Non-pigmented ciliary epithelial cell (primary cell): ENCODE results near the gene CARD9.
"Not testable (repeated sequence)": the region's sequence is repeated elsewhere in the genome, so short reads cannot be mapped to it uniquely, and the experiment has no call there.

Source experiments
- DNase-seq: peaks from one replicate; pipeline ENCODE4 v3.0.0-alpha.2; 2010; ENCODE audit warnings: low read depth

CARD9 gene

DNA sequence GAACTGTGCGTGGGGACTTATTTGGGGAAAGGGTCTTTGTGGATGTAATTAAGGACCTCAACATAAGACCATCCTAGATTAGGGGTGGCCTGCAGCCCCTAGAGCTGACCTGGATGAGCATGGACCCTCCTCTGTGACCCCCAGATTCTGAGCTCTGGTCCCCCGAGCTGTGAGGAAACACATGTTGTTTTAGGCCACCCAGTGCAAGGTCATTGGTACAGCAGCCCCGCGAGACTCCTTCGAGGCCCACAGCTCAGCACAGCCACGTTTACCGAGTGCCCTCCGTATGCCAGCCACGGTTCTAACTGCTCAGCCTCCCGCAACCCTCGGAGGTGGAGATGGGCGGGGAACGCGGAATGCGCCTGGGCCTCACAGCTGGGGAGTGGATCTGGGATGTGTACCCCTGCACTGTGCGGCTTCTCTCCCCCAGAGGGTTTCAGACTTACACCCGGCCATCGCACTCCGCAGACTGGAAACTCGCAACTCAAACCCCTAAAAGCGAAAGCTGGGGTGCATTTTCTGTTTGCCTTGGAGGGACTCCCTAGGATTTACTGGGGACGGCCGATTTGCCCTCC lies 50.6 kb downstream of the CARD9 start:
- no peak for DNase-seq

DNA sequence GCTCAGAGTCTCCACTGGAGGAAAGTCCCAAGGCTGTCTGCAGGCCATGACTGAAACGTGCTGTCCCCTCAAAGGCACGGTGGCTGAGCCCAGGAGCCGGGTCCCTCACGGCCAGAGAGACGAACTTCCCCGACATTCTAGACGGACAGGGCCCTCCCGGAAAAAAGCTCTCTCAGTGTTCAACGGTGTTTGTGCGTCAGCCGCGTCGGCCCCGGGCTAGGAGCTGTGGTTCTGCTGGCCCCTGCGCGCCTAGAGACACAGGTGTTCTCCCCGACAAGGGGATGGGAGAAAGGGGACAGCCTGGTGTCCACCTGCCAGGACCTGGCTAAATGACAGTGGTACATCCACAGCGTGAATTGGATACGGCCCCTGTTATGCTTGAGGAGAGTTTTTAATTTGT lies 51.9 kb downstream of the CARD9 start:
- no peak for DNase-seq

DNA sequence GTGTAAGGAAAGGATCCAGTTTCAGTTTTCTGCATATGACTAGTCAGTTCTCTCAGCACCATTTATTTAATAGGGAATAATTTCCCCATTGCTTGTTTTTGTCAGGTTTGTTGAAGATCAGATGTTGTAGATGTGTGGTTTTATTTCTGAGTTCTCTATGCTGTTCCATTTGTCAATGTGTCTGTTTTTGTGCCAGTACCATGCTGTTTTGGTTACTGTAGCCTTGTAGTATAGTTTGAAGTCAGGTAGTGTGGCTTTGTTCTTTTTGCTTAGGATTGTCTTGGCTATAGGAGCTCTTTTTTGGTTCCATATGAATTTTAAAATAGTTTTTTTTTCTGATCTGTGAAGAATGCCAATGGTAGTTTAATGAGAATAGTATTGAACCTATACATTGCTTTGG lies 52.5 kb downstream of the CARD9 start:
- DNase-seq, result not testable (repeated sequence)

DNA sequence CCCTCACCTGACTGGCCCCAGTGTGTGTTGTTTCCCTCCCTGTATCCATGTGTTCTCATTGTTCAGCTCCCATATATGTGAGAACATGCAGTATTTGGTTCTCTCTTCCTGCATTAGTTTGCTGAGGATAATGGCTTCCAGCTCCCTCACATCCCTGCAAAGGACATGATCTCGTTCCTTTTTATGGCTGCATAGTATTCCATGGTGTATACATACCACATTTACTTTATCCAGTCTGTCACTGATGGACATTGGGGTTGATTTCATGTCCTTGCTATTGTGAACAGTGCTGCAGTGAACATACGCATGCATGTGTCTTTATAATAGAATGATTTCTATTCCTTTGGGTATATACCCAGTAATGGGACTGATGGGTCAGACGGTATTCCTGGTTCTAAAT lies 53.5 kb downstream of the CARD9 start:
- not testable (repeated sequence) for DNase-seq

DNA sequence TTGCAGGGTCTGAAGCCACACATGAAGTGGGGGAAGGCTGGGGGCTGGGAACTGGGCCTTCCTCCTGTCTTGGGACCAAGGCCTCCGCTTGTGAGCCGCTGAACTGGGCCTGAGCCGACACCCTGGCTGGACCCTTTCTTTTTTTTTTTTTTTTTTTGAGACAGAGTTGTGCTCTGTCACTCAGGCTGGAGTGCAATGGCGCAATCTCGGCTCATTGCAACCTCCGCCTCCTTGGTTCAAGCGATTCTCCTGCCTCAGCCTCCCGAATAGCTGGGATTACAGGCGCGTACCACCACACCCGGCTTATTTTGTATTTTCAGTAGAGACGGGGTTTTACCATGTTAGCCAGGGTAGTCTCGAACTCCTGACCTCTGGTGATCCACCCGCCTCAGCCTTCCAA lies 54.2 kb downstream of the CARD9 start:
- DNase-seq, result not testable (repeated sequence)

DNA sequence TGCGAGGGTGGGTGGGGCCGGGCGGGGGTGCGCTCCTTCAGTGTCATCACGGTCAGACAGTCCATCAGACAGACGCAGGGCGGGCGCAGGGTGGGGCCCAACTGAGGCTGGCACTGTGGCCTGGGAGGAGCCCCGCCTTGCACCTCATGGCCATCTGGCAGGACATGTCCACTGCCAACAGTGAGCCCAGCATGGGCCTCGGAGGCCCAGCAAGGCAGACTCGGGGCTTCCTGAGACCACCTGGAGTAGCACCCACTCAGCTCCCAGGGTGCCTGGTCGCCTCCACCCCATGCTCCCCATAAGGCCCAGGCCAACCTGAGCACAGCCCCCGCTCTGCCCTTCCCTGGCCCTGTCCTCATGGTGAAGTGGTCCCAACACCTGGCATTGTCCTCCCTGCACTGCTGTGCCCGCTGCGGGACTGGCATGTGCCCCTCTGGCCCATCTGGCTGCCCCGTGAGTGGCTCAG lies 54.7 kb downstream of the CARD9 start:
- DNase-seq, result no peak

DNA sequence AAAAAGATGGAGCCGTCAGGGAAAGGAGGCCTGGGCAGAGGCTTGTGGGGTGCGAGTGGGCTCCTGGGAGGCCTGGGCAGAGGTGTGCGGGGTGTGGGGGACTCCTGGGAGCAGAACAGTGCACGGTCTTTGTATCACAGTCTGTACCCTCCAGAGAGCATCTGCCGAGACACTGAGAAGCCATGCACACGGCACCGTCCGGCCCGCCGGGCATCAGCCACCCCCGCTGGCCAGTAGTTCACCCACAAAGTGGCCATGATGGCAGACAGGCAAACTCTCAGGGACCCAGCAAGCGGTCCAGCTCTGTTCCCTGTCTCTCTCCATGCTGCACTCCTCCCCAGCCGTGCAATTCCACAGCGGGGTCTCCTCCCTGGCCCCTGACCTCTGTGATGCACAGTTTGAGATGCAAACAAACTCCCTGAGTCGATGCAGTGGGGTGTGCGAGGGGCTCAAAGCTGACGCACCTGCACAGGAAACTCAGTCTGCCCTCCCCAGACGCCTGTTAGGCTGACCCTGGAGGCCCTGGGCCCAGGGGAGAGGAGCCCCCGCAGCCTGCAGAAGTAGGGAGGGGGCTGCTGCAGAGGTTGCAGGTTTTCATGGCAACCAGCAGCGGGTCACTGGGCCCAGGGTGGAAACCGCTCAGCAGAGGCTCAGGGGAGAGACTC lies 55.2 kb downstream of the CARD9 start:
- no peak for DNase-seq

DNA sequence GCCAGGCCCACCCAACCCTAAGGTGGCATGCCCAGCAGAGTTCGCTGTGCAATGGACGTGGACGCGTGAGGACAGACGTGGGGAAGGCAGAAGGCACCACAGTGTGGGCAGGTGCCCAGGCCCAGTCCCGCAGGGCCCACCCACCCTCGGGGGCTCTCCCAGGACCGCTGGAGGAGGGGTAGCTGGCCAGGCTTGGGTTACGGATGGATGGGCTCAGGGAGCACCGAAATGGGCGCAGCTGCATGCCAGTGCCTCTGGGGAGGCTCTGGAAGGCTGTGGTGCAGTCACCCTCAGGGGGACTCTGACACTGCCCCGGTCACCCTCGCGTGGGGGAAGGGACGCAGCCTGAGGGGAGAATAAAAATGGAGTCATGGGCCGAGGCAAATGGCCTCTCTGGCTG lies 55.8 kb downstream of the CARD9 start:
- DNase-seq, result no peak

DNA sequence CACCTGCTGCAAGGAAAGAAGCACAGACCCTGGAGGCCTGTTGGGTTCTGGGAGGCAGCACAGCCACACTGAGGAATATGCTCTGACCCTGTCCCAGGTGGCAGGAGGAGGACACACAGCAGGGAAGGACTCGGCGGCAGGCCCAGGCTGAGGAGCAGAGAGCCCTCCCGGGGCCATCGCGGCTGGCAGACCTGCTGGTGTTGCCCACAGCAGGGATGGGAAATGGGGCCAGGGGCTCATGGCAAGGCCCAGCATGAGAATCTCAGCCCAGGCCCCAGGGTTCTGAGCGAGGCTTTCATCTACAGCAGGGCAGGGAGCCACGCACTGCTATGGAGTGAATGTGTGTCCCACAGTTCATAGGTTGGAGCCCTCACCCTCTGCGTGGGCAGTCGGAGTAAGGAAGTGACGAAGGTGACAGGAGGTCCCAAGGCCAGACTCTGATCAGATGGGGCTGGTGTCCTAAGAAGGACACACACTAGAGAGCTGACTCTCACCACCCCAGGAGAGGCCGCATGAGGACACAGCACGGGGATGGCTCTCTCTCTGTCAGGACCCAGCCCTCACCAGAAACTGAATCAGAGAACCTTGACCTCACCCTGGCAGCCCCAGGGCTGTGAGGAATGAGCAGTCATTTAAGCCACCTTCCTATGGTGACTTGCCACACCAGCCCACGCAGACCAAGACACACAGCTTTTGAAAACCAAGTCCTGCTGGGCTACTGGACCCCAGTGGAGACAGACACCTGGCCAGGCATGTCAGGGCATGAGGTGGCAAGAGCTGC lies 56.4 kb downstream of the CARD9 start:
- no peak for DNase-seq

DNA sequence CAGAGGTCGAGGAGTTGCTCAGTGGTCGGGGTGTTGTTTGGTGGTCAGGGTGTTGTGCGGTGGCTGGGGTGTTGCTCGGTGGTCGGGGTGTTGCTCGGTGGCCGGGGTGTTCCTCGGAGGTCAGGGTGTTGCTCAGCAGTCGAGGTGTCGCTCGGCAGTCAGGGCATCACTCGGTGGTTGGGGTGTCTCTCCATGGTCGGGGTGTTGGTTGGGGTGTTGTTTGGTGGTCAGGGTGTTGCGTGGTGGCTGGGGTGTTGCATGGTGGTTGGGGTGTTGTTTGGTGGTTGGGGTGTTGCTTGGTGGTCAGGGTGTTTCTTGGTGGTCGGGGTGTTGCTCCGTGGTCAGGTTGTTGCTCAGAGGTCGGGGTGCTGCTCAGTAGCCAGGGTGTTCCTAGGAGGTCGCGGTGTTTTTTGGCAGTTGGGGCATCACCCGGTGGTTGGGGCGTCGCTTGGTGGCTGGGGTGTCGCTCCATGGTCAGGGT lies 57.2 kb downstream of the CARD9 start:
- no peak for DNase-seq

DNA sequence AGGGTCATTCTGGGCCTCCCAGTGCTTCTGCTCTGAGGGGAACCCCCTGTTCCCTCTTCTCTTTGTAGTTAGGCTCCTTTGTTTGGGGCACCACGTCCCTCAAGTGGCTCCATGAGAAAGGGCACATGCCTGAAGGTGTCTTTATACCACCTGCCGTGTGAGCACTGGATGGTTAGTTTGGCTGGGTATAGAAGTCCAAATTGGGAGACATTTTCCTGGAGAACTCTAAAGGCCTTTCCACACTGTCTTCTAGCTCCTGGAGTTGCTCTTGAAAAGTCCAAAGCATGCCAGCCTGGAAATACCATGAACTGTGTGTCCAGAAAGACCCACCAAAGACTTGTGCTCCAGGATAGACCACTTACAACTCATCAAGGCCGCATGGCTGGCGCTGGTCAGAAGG lies 58.5 kb downstream of the CARD9 start:
- no peak for DNase-seq

DNA sequence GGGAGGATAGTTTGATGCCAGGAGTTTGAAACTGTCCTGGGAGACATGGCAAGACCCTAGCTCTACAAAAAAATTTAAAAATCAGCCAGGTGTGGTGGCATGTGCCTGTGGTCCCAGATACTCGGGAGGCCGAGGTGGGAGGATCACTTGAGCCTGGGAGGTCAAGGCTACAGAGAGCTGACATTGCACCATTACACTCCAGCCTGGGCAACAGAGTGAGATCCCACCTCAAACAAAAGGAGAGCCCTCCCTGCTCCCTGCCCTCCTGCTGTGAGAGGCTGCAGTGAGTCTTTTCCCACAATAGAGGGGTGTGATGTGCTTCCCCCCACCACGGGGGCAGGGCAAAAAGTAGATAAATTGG lies 59.4 kb downstream of the CARD9 start:
- DNase-seq, result no peak
